H9 (cell line): ENCODE data around the gene KIF6. TPM values are rescaled to one million over a fixed set of nuclear protein-coding genes. Genes with fewer than 3 reads are reported as not detected.

Experiments
- DNase-seq: peaks from one replicate; pipeline ENCODE4 v3.0.0-alpha.2; 2017
- H2AFZ ChIP-seq: one replicate; pipeline ENCODE4 v1.6.1; 2013; ENCODE audit warnings: mild to moderate bottlenecking, low read length, control low read depth, moderate library complexity
- H2AK5ac ChIP-seq: 2 replicates; pipeline ENCODE4 v1.6.1; 2013; ENCODE audit warnings: low read length, control low read depth, mixed read lengths; ENCODE audit not compliant: insufficient read length
- H2BK120ac ChIP-seq: one replicate; pipeline ENCODE4 v1.6.1; 2013; ENCODE audit warnings: low read depth, mild to moderate bottlenecking, low read length, control low read depth, inconsistent platforms; ENCODE audit not compliant: poor library complexity, severe bottlenecking
- H2BK12ac ChIP-seq: 2 replicates; pipeline ENCODE4 v1.6.1; 2013; ENCODE audit warnings: low read length, control low read depth, mixed read lengths, low read depth; ENCODE audit not compliant: insufficient read length
- H2BK15ac ChIP-seq: 2 replicates; pipeline ENCODE4 v1.6.1; 2013; ENCODE audit warnings: low read depth, low read length, control low read depth
- H2BK20ac ChIP-seq: one replicate; pipeline ENCODE4 v1.6.1; 2013; ENCODE audit warnings: low read depth, mild to moderate bottlenecking, low read length, control low read depth, inconsistent platforms; ENCODE audit not compliant: poor library complexity, severe bottlenecking
- H2BK5ac ChIP-seq: 2 replicates; pipeline ENCODE4 v1.6.1; 2013; ENCODE audit warnings: low read length, control low read depth, mixed read lengths; ENCODE audit not compliant: insufficient read length
- H3K14ac ChIP-seq: 2 replicates; pipeline ENCODE4 v1.6.1; 2013; ENCODE audit warnings: low read length, control low read depth; ENCODE audit not compliant: insufficient read depth
- H3K18ac ChIP-seq: 2 replicates; pipeline ENCODE4 v1.6.1; 2013; ENCODE audit warnings: low read depth, mild to moderate bottlenecking, mixed read lengths, low read length, control low read depth; ENCODE audit not compliant: insufficient read length
- H3K23ac ChIP-seq: 2 replicates; pipeline ENCODE4 v1.6.1; 2013; ENCODE audit warnings: low read length, control low read depth, mixed read lengths, low read depth; ENCODE audit not compliant: insufficient read length
- H3K23me2 ChIP-seq: 2 replicates; pipeline ENCODE4 v1.6.1; 2013; ENCODE audit warnings: low read depth, mild to moderate bottlenecking, mixed read lengths, low read length, control low read depth; ENCODE audit not compliant: insufficient read length, poor library complexity, severe bottlenecking
- H3K27ac ChIP-seq: 2 replicates; pipeline ENCODE4 v1.5.1; 2013; ENCODE audit warnings: low read length, control low read depth, mixed read lengths, low read depth; ENCODE audit not compliant: insufficient read length
- H3K27me3 ChIP-seq: 2 replicates; pipeline ENCODE4 v1.6.1; 2013; ENCODE audit warnings: low read length, control low read depth, inconsistent platforms; ENCODE audit not compliant: insufficient read depth
- H3K4ac ChIP-seq: 2 replicates; pipeline ENCODE4 v1.6.1; 2013; ENCODE audit warnings: low read depth, mild to moderate bottlenecking, control low read depth, inconsistent platforms, low read length, moderate library complexity
- H3K4me1 ChIP-seq: 2 replicates; pipeline ENCODE4 v1.6.1; 2013; ENCODE audit warnings: low read length, control low read depth, inconsistent platforms; ENCODE audit not compliant: insufficient read depth
- H3K4me2 ChIP-seq: 2 replicates; pipeline ENCODE4 v1.6.1; 2013; ENCODE audit warnings: low read length, control low read depth, mixed read lengths; ENCODE audit not compliant: insufficient read length, insufficient read depth
- H3K56ac ChIP-seq: 2 replicates; pipeline ENCODE4 v1.6.1; 2013; ENCODE audit warnings: low read depth, mild to moderate bottlenecking, mixed read lengths, low read length, control low read depth; ENCODE audit not compliant: insufficient read length
- H3K79me1 ChIP-seq: 2 replicates; pipeline ENCODE4 v1.6.1; 2013; ENCODE audit warnings: low read depth, mild to moderate bottlenecking, moderate library complexity, low read length, control low read depth, inconsistent platforms; ENCODE audit not compliant: insufficient read depth, poor library complexity, severe bottlenecking
- H3K79me2 ChIP-seq: 2 replicates; pipeline ENCODE4 v1.6.1; 2013; ENCODE audit warnings: low read length, control low read depth, inconsistent platforms; ENCODE audit not compliant: insufficient read depth
- H3K9ac ChIP-seq: 2 replicates; pipeline ENCODE4 v1.6.1; 2013; ENCODE audit warnings: low read length, control low read depth, mixed read lengths; ENCODE audit not compliant: insufficient read length; ENCODE audit errors: extremely low read depth
- H3K9me3 ChIP-seq: one replicate; pipeline ENCODE4 v1.6.1; 2013; ENCODE audit warnings: low read depth, low read length, inconsistent platforms; ENCODE audit not compliant: control insufficient read depth
- H3T11ph ChIP-seq: one replicate; pipeline ENCODE4 v1.6.1; 2013; ENCODE audit warnings: mild to moderate bottlenecking, low read length, control low read depth, inconsistent platforms
- H4K20me1 ChIP-seq: one replicate; pipeline ENCODE4 v1.6.1; 2013; ENCODE audit not compliant: control insufficient read depth, insufficient read length, insufficient read depth
- H4K5ac ChIP-seq: 2 replicates; pipeline ENCODE4 v1.6.1; 2013; ENCODE audit warnings: low read depth, mild to moderate bottlenecking, mixed read lengths, low read length, control low read depth; ENCODE audit not compliant: insufficient read length
- H4K8ac ChIP-seq: replicated peaks from 2 replicates; pipeline ENCODE4 v1.6.1; 2013; ENCODE audit warnings: low read length, control low read depth, mixed read lengths, low read depth; ENCODE audit not compliant: insufficient read length
- H4K91ac ChIP-seq: 2 replicates; pipeline ENCODE4 v1.6.1; 2013; ENCODE audit warnings: low read depth, mild to moderate bottlenecking, moderate library complexity, mixed read lengths, low read length, control low read depth; ENCODE audit not compliant: insufficient read length
- H3K27ac Mint-ChIP-seq, 3 experiments: 2 replicates in 2 of 3; 3 replicates in 1 of 3; pipeline ENCODE4 v1.8.0; 2020 to 2021; ENCODE audit warnings: mixed read lengths in 3 of 3, mild to moderate bottlenecking in 1 of 3, moderate library complexity in 1 of 3
- H3K27me3 Mint-ChIP-seq: 2 replicates; pipeline ENCODE4 v1.8.0; 2021; ENCODE audit warnings: low read depth, mild to moderate bottlenecking, moderate library complexity, mixed read lengths
- H3K36me3 Mint-ChIP-seq, 3 experiments: 2 replicates in 2 of 3; 3 replicates in 1 of 3; pipeline ENCODE4 v1.8.0; 2020 to 2021; ENCODE audit warnings: low read depth in 3 of 3, mixed read lengths in 3 of 3; ENCODE audit not compliant: insufficient read depth in 1 of 3
- H3K4me1 Mint-ChIP-seq, 2 experiments: 2 replicates each; pipeline ENCODE4 v1.8.0; 2020; ENCODE audit warnings: mixed read lengths in 2 of 2
- H3K4me3 Mint-ChIP-seq, 2 experiments: 2 replicates in 1 of 2; 3 replicates in 1 of 2; pipeline ENCODE4 v1.8.0; 2020 to 2021; ENCODE audit warnings: mild to moderate bottlenecking in 2 of 2, mixed read lengths in 2 of 2, moderate library complexity in 1 of 2
- H3K9me3 Mint-ChIP-seq, 2 experiments: 2 replicates in 1 of 2; 3 replicates in 1 of 2; pipeline ENCODE4 v1.8.0; 2020; ENCODE audit warnings: mild to moderate bottlenecking in 2 of 2, mixed read lengths in 2 of 2, moderate library complexity in 1 of 2
- CTCF ChIP-seq: fragments of 200-600 bp; sonication (generic); conservative IDR thresholded peaks from 3 replicates; pipeline ENCODE4 v1.8.0; 2021; ENCODE audit warnings: antibody characterized with exemption, mild to moderate bottlenecking
- WGBS: extraction: QIAGEN DNeasy Blood & Tissue Kit; methylation state at CpG from one replicate; pipeline ENCODE4 v1.1.7; 2013; ENCODE audit warnings: missing lambda C conversion rate, low lambda C conversion rate, mixed read lengths; ENCODE audit not compliant: insufficient read length; ENCODE audit errors: extremely low coverage; 5-methylcytosine and 5-hydroxymethylcytosine counted together
- total RNA-seq: library from RNA; stranded (reverse); gene quantifications from 2 replicates; pipeline ENCODE4 v1.2.1, GENCODE V29; 2021

KIF6 gene
- total RNA-seq, 1 experiment from 2014 or later, result 0.63 TPM

DNA sequence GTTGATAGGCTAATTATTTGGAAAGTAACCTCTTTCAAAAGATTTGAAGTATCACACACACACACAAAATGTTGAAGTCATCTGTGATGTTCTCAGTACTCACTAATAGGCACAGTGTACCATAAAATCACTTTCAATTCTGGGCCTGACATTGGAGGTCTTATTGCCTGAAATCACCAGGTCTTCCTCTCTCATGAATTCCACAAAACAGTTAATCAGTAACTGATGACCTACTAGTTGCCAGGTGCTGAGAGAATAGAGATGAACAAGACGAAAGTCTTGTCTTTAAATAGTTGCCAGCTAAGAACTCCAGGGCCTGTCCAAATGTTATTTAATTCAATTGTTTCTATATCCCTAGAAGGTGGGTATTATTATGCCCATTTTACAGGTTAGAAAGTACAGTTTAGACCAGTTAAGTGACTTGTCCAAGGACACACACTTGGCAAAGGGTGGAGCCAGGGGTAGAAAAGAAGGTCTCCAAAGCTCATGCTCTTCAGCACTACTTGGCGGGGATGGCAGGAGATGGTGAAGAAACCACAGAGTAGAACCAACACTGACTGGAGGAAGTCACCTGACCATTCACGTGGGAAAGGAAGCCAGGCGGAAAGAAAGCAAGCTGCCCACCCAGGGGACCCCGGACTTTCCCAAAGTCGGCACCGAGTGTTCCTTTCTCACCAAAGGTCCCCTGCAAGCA, 116.4 kb downstream of the KIF6 start:
- Histone ChIP-seq H3K27me3 (no peaks in the 10 kb centered on the region), H3K23ac (no peak overlapping the region), H2AK5ac (no peak overlapping the region), H3T11ph (no peak overlapping the region), H2BK5ac (no peak overlapping the region), H2BK15ac (no peak overlapping the region), H3K4me1 (no peaks in the 10 kb centered on the region; the same call in 1 of the 2 replicates), H4K8ac (no peak overlapping the region), H3K79me2 (no peaks in the 10 kb centered on the region), H2BK20ac (no peak overlapping the region), H3K27ac (no peak overlapping the region), H3K56ac (no peak overlapping the region), H3K4me2 (no peak overlapping the region), H3K23me2 (no peaks in the 10 kb centered on the region), H4K91ac (no peak overlapping the region), H3K9ac (no peak overlapping the region), H3K14ac (no peak overlapping the region), H3K9me3 (no peaks in the 10 kb centered on the region), H2AFZ (no peak overlapping the region), H4K5ac (no peak overlapping the region), H3K4ac (no peak overlapping the region), H3K18ac (no peak overlapping the region), H4K20me1 (no peaks in the 10 kb centered on the region), H3K79me1 (no peaks in the 10 kb centered on the region), H2BK12ac (no peak overlapping the region), H2BK120ac (no peak overlapping the region)
- Mint-ChIP-seq H3K9me3 (no peaks in the 10 kb centered on the region), H3K27ac (no peak overlapping the region), H3K4me1 (peaks cover 5 to 9% of the 10 kb centered on the region in 2 experiments; a peak in 3 of 4 replicates), H3K27me3 (no peaks in the 10 kb centered on the region), H3K36me3 (no peaks in the 10 kb centered on the region), H3K4me3 (no peak overlapping the region)
- WGBS, result no CpG with 5 or more reads among the region's 7 CpGs
- TF ChIP-seq CTCF, result no peak
- DNase-seq, result no peak
